ENCODE results near the gene TNFRSF11A. TPM values are rescaled to one million over a fixed set of nuclear protein-coding genes. Genes with fewer than 3 reads are reported as not detected.

The TNFRSF11A gene
- total RNA-seq, 1 donor from 2014 or later = 0.75 TPM

- no peak overlapping the region for H3K4me3 ChIP-seq (ENCODE audit: insufficient read depth, low read depth, low read length)
- TF ChIP-seq CTCF (IDR thresholded peaks at IDR 0.05; ENCODE audit: insufficient read depth, low read depth, low read length) (no peak), EZH2 (IDR thresholded peaks at IDR 0.05; ENCODE audit: insufficient read depth, low read length) (no peak)
- Mint-ChIP-seq H3K27ac (ENCODE audit: unreplicated experiment) (peak overlapping the region; percentile 6), H3K27me3 (ENCODE audit: low read depth, unreplicated experiment) (no peaks in the 10 kb centered on the region), H3K4me1 (ENCODE audit: low read depth, unreplicated experiment) (peaks cover 3% of the 10 kb centered on the region), H3K36me3 (ENCODE audit: low read depth, unreplicated experiment) (peaks cover 7% of the 10 kb centered on the region), H3K9me3 (ENCODE audit: unreplicated experiment) (no peaks in the 10 kb centered on the region), H3K4me3 (ENCODE audit: unreplicated experiment) (no peak overlapping the region)
- no peaks in the 10 kb centered on the region for H3K79me2 ChIP-seq (ENCODE audit: insufficient read depth, low read length)
- H4K20me1 ChIP-seq (ENCODE audit: insufficient read depth, low read length) = no peaks in the 10 kb centered on the region
- peaks cover 3% of the 10 kb centered on the region for H3K36me3 ChIP-seq (ENCODE audit: insufficient read depth, low read length)
- no peak overlapping the region for H3K9ac ChIP-seq (ENCODE audit: low read length)
- no peak overlapping the region for H3K27ac ChIP-seq (ENCODE audit: low read depth, low read length)
- no peak overlapping the region for H3K4me2 ChIP-seq (ENCODE audit: low read length)
- H3K4me1 ChIP-seq (ENCODE audit: insufficient read depth, low read length) = no peaks in the 10 kb centered on the region
- H2AFZ ChIP-seq (ENCODE audit: low read depth, low read length) = no peak overlapping the region
- no peak for FAIRE-seq
- H3K9me3 ChIP-seq (ENCODE audit: insufficient read depth, low read depth, low read length) = no peaks in the 10 kb centered on the region
- DNase-seq (ENCODE audit: low read depth) = no peak
- H3K27me3 ChIP-seq (ENCODE audit: insufficient read depth, low read length) = no peaks in the 10 kb centered on the region
These were observed 36.1 kb upstream of the TNFRSF11A start for GRCh38 chr18:62289047-62289446.

- no peaks in the 10 kb centered on the region for H4K20me1 ChIP-seq (ENCODE audit: insufficient read depth, low read length)
- H3K4me3 ChIP-seq (ENCODE audit: insufficient read depth, low read depth, low read length) = no peak overlapping the region
- no peak overlapping the region for H3K4me2 ChIP-seq (ENCODE audit: low read length)
- Mint-ChIP-seq H3K4me3 (ENCODE audit: unreplicated experiment) (no peak overlapping the region), H3K9me3 (ENCODE audit: unreplicated experiment) (no peaks in the 10 kb centered on the region), H3K27ac (ENCODE audit: unreplicated experiment) (no peak overlapping the region), H3K27me3 (ENCODE audit: low read depth, unreplicated experiment) (no peaks in the 10 kb centered on the region), H3K4me1 (ENCODE audit: low read depth, unreplicated experiment) (peaks cover 3% of the 10 kb centered on the region), H3K36me3 (ENCODE audit: low read depth, unreplicated experiment) (no peaks in the 10 kb centered on the region)
- no peak overlapping the region for H2AFZ ChIP-seq (ENCODE audit: low read depth, low read length)
- H3K9me3 ChIP-seq (ENCODE audit: insufficient read depth, low read depth, low read length) = no peaks in the 10 kb centered on the region
- TF ChIP-seq CTCF (IDR thresholded peaks at IDR 0.05; ENCODE audit: insufficient read depth, low read depth, low read length) (no peak), EZH2 (IDR thresholded peaks at IDR 0.05; ENCODE audit: insufficient read depth, low read length) (no peak)
- H3K4me1 ChIP-seq (ENCODE audit: insufficient read depth, low read length) = no peaks in the 10 kb centered on the region
- H3K27ac ChIP-seq (ENCODE audit: low read depth, low read length) = no peak overlapping the region
- H3K27me3 ChIP-seq (ENCODE audit: insufficient read depth, low read length) = no peaks in the 10 kb centered on the region
- DNase-seq (ENCODE audit: low read depth) = no peak
- H3K79me2 ChIP-seq (ENCODE audit: insufficient read depth, low read length) = no peaks in the 10 kb centered on the region
- no peak overlapping the region for H3K9ac ChIP-seq (ENCODE audit: low read length)
- FAIRE-seq = no peak
- H3K36me3 ChIP-seq (ENCODE audit: insufficient read depth, low read length) = peaks cover 6% of the 10 kb centered on the region
These were observed 31.0 kb upstream of the TNFRSF11A start for GRCh38 chr18:62294073-62294472.

GRCh38 chr18:62300359-62300963 lies 24.6 kb upstream of the TNFRSF11A start:
- Histone ChIP-seq H3K4me1 (ENCODE audit: insufficient read depth, low read length) (no peaks in the 10 kb centered on the region), H3K27me3 (ENCODE audit: insufficient read depth, low read length) (no peaks in the 10 kb centered on the region), H3K4me3 (ENCODE audit: insufficient read depth, low read depth, low read length) (no peak overlapping the region), H3K36me3 (ENCODE audit: insufficient read depth, low read length) (peaks cover 18% of the 10 kb centered on the region), H3K4me2 (ENCODE audit: low read length) (no peak overlapping the region), H3K9me3 (ENCODE audit: insufficient read depth, low read depth, low read length) (no peaks in the 10 kb centered on the region), H2AFZ (ENCODE audit: low read depth, low read length) (no peak overlapping the region), H3K79me2 (ENCODE audit: insufficient read depth, low read length) (no peaks in the 10 kb centered on the region), H4K20me1 (ENCODE audit: insufficient read depth, low read length) (no peaks in the 10 kb centered on the region), H3K9ac (ENCODE audit: low read length) (no peak overlapping the region), H3K27ac (ENCODE audit: low read depth, low read length) (no peak overlapping the region)
- Mint-ChIP-seq H3K36me3 (ENCODE audit: low read depth, unreplicated experiment) (peaks cover 10% of the 10 kb centered on the region), H3K4me1 (ENCODE audit: low read depth, unreplicated experiment) (no peaks in the 10 kb centered on the region), H3K27me3 (ENCODE audit: low read depth, unreplicated experiment) (no peaks in the 10 kb centered on the region), H3K4me3 (ENCODE audit: unreplicated experiment) (no peak overlapping the region), H3K27ac (ENCODE audit: unreplicated experiment) (no peak overlapping the region), H3K9me3 (ENCODE audit: unreplicated experiment) (no peaks in the 10 kb centered on the region)
- DNase-seq (ENCODE audit: low read depth) = no peak
- TF ChIP-seq EZH2 (IDR thresholded peaks at IDR 0.05; ENCODE audit: insufficient read depth, low read length) = no peak
- TF ChIP-seq CTCF (IDR thresholded peaks at IDR 0.05; ENCODE audit: insufficient read depth, low read depth, low read length) = no peak
- no peak for FAIRE-seq

Measured in astrocyte (in vitro differentiated cells and primary cell).